HG03066 (cell line): Measurements from ENCODE around the gene PALM3.

Source experiments
- ATAC-seq: cut with Tn5 transposase; IDR thresholded peaks from one replicate; pipeline ENCODE4 v1.9.1; 2021; ENCODE audit warnings: low read depth; ENCODE audit not compliant: unreplicated experiment

The PALM3 gene

DNA sequence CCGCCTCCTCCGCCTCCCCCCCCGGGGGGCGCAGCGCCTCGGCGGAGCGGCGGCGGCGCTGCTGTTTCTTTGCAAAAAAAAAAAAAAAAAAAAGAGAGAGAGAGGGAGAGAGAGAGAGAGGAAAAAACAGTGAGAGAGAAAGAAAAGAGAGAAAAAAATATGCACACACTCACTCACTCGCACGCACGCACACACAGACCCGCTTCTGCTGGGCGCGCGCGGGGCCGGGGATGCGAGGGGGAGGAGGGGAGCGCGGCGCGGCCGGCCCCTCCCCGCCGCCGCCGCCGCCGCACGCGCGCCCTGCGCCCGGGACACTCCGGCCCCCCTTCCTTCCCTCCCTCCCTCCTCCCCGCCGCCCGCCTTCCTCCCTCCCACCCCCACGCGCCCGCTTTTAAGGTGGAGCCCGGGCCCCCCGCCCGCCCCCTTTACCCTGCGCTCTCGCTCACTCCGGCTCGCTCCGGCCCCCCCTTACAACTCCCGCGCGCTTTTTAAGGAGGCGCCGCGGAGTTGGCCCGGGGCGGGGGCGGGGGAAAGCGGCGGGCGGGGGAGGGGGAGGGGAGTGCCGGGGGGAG lies 28.7 kb upstream of the PALM3 start, which contains the start of gene SAMD1:
SAMD1 (minus strand) TSS at position 243 of the 572 bp plus-strand sequence.
- ATAC-seq = peak; percentile 32

DNA sequence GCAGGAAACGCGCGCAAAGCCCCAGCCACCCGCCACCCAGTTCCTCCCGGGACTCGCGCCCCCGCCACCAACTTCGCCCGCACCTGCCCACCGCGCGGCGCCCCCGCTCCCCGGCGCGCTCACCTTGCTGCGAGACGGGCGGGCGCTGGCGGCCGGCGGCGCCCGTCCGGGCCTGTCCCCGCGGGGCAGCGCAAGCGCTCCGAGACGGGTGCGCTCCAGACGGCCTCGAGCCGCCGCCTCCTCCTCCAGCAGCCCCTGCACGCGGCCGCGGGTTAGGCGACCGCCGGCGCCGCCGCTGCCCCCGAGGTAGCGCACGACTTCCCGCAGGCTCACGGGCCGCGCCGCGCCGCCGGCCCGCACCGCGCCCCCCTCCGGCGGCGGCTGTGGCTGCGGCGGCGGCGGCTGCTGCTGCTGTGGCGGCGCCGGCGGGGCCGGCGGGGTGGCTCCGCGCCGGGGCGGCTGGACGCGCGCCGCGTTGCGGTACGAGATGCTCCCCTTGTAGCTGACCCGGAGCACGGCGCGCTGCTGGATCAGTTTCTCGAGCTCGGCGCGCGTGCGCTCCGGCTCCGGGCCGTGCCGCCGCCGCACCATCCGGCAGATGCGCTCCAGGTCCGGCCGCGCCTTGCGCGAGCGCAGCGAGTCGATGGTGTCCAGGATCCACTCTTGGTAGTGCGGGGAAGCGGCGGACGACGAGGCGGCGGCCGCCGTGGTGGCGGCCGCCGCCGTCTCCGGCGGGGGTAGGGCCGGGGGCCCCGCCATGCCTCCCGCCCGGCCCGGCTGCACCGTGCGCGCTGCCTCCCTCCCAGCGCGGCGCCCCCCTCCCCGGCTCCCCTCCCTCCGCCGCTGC lies 28.0 kb upstream of the PALM3 start:
- no peak for ATAC-seq

DNA sequence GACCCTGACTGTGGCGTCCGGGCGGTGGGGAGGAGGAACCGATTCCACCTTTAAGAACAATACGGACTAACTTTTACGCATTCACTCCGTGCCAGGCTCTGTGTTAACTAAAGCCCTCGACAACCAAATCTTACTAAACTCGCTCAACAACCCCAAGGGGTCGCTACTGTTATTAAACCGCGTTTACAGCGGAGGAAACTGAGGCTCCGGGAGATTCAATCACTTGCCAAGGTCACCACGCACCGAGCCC lies 27.5 kb upstream of the PALM3 start:
- no peak for ATAC-seq

DNA sequence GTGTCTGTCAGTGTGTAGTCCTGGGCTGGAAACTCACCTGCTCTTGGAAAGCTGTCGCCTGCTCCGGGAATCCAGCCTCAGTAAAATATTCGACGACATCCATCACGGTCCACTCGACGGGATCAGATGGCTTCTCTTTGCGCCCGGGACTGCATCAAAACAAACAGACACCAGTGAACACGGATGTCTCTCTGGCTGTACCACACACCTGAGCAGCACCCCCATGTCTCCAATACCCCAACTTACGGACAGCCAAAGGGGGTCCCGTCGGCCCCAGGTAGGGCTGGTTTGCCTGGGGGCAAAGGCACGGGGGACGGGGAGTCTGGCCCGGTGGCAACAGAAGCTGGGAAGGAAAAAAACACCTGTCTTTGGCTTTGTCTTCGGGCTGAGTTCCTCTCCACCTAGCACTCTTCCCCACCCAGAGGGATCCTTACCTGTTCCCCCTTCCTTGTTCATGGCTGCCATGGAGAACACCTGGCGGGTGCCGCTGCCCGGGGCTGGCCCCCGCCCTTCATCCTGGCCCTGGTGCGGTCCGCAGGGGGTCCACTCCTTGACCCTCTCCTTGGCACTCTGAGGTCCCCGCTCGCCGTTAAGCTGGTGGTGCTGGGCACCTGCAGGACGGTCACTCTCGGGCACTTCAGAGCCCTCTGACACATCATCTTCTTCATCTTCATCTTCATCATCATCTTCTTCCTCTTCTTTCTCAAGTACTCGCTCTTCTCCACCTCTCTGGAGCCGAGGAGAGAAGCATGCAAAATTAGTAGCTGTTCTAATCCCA lies 26.9 kb upstream of the PALM3 start:
- ATAC-seq = no peak

GRCh38 chr19:14086098-14086497 lies 24.2 kb upstream of the PALM3 start:
- ATAC-seq = no peak

- no peak for ATAC-seq
Observed at GRCh38 chr19:14085309-14085995, 23.6 kb upstream of the PALM3 start, which contains the start of gene C19orf67. C19orf67 (minus strand) TSS chr19:14085783; CDS start chr19:14085627, 156 bp downstream.

GRCh38 chr19:14082675-14082960 lies 20.7 kb upstream of the PALM3 start:
- no peak for ATAC-seq

DNA sequence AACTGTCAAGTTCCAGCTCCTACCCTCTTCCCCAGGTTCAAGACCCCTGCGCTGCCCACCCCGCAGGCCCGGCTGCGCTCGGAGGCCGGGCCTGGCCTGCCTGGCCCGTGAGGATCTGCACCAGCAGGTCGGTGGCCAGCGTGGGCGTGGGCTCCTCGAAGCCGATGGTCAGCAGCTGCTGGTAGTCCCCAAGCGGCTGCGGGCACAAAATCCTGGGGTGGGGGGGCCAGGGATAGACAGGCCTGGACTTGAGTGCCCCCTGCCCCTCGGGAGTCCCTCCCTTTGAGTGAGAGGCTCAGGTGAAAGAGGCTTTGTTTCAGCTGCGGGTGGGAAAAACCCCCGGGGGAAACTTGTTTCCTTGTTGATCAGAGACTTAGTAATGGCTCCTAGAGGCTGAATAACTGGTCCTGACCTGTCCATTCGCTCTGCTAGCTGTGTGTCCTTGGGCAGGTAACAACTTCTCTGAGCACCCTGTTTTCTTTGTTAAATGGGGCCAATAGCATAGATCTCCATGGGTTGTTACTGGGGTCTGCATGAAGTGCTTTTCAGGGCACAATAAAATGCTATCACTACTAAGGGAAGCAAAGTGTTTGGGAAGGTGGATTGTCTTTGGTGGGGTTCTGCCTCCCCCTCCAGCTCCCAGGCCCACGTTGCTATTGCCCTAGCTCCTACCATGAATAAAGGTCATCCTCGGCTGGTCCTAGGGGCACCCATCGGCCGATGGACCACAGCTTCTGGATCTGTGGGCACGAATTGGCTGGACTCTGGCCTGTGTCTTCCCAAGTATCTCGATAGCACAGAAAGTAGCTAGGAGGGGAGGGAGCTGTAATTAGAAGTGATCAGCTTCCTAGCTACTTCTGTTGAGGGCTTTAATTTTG lies 20.2 kb upstream of the PALM3 start:
- ATAC-seq = peak; percentile 32

DNA sequence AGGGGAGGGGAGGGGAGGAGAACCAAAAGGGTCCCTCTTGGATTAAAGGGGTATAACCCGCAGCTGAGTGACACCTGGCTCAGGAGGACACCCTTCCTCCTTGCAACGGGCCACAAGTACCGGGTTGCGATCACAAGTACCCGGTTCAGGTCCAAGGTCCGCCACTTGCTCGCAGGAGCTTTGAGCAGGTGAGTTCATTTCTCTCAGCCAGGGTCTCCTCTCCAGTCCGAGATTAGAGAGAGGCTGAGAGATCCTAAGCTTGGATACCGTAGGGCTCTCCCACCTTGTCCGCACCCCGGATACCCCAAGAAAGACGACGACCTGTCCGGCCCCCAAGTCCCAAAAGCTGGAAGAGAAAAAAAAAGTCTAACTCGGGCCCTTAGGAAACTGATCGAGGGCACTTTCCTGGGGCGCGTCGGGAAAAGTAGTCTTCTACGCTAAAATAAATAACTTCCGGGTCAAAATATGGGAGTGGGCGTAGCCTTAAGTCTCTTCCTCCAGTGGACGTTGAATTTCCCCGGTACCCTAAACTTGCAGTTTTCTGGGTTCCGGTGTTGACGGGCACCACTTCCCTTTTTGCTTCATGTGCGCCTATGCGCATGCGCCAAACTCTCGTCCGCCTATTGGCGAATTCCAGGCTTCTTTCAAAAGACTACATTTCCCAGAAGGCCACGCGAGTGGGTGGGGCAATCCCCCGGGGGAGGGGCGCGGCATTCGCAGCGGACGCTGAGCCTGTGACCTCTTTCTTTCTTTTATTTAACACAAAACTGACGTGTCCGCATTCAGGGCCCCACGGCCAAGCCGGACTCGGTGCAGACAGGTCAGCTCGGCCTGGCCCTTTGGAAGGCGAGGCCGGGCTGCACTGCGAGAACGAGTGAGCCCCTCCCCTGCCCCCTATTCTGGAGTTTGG lies 19.3 kb upstream of the PALM3 start:
- ATAC-seq = peak; percentile 82

GRCh38 chr19:14078411-14078810 lies 16.5 kb upstream of the PALM3 start:
- no peak for ATAC-seq

DNA sequence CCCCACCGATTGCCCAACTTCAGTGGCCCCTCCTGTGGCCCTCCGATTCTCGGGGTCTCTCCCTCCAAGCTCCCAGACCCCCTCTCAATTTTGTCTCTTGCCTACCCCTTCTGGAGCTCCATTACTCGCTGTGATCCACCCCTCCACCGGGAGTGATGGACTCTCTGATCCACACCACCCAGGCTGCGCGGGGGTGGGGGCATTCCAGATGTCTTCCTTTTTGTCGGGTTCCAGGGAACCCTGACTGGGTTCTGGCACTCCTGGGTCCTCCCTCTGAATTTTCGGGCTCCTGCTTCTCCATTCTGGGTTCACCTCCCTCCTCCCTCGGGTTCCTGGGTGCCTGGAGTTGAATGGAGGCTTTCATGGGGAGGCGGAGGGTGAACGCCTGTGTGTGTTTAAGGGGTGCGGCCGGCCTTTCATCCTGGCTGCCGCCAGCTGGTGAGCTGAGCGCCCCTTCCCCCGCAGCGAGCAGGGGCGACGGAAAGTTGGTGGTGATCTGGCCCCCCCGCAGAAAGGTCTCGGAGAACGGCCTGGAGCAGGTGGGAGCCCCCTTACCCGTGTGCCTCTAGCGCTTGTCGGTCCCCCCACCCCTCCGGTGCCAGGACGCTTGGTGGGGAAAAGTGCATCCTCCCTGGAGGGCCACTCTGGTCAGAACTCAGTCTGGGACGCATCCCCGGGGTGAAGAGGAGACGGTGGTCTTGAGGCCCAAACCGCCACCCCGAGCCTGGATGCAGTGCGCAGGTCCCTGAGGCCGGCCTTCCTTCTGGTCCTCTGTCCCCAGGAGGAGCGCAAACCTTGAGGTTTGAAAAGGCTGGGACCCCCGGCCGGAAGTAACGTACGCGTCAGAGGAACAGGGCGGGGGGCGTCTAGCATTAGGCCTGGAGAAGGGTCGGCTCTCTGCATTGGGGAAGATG lies 12.3 kb upstream of the PALM3 start:
- ATAC-seq = peak; percentile 8

- ATAC-seq = peak; percentile 47
Observed at GRCh38 chr19:14073261-14073924, 11.5 kb upstream of the PALM3 start.

DNA sequence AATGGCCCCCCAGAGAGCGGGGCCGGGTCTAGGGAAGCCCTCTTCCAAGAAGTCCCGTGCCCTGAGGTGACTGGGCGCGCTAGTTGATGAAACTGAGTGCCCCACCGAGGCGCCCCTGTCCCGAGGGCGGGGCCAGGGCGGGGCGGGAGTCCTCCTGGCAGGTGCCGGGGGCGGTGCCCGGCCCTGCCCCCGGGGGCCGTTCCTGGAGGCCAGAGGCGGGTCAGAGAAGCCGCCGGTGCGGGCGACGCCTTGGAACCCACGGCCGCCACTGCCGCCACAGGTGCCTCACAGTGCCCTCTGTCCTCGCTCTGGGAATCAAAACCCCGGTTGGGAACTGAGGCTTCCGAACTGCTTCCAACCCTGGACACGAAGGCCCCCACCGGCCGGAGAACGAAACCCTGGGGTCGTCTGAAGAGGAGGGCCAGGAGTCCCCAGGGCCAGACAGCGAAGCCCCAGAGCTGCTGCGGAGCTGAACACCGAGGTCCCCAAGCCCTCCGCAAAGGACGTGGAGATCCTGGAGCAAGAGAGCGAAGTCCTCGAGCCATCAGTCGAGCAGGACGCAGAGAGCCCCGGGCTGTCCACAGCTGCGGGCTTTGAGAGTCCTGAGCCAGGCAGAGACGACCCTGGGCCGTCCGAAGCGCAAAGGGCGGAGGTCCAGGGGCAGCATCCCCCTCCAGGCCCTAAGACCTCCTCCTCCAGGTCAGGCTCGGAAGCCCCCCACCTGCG lies 10.8 kb upstream of the PALM3 start, which contains the start of gene MISP3:
MISP3 (plus strand) TSS at position 252 of the 726 bp plus-strand sequence. CDS start 524 bp downstream, outside the sequence.
- no peak for ATAC-seq

GRCh38 chr19:14070268-14071050 lies 8.6 kb upstream of the PALM3 start:
- no peak for ATAC-seq

- ATAC-seq = no peak
Observed at GRCh38 chr19:14066134-14066533, 4.3 kb upstream of the PALM3 start.

- no peak for ATAC-seq
Observed at GRCh38 chr19:14063105-14063504, 1.2 kb upstream of the PALM3 start.
